Central memory CD4-positive, alpha-beta T cell (primary cell): Measurements from ENCODE around the gene GLIS1.

Source experiments
- DNase-seq: peaks from one replicate; pipeline ENCODE4 v3.0.0; 2022

GLIS1 gene

DNA sequence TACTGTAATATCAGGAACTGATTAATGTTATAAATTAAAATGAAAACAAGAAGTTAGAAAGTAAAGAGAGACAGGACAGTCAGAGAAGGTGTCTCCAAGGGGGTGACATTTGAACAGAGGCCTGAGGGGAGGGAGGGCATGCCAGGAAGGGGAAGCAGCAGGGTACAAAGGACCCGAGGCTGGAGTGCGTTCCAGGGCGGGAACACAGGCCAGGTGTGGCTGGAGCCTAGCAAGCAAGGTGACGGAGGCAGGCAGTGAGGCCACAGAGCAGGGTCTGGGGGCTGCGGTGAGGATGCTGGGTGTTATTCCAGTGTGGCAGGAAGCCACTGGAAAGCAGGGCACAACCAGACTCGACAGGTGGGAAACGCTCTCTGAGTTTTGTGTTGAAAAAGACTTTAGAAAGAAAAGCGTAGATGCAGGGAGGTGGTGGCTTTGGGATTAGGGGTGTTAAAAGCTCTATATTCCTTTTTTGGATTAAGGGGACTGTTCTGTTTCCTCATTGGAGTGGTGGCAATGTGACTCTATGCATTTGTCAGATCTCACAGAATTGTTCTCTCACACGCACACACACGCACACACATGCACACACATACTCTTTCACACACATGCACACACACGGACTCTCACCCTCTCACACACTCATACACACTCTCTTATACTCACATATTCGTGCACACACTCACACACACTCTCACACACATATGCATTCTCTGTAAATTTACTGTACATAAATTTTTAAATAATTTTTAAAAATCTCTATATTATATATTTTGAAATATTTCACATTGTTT is 124.5 kb downstream of the GLIS1 start:
- no peak for DNase-seq

- no peak for DNase-seq
Observed at GRCh38 chr1:53608676-53609075, 130.3 kb downstream of the GLIS1 start.

DNA sequence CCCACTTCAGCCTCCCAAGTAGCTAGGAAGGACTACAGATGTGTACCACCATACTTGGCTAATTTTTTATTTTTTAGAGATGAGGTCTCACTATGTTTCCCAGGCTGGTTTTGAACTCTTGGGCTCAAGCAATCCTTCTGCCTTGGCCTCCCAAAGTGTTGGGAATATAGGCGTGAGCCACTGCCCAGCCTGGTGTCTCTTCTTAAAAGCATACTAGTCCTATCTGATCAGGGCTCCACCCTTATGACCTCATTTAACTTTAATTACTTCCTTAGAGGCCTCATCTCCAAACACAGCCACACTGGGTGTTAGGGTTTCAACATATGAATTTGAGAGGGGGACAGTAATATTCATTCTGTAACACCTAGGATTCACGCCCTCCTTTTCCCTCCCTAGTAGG is 130.9 kb downstream of the GLIS1 start:
- no peak for DNase-seq

DNA sequence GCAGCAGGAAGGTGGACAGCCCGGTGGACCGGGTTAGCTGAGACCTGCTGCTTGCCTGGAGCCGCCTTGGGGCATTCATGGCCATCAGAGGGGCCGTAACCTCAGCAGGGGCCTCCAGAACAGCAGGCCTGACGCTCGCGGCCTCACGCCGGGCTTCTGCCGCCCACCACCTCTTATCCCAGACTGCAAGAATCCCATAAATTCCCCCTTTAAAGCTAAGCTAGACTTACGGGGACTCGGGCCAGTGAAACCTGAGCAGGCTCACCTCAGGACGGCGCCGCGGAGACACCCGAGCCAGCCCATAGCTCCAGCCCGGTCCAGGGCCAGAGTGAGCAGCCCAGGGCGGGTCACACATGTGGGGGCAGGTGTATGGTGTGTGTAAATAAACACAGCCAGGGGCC is 132.3 kb downstream of the GLIS1 start:
- DNase-seq = no peak

DNA sequence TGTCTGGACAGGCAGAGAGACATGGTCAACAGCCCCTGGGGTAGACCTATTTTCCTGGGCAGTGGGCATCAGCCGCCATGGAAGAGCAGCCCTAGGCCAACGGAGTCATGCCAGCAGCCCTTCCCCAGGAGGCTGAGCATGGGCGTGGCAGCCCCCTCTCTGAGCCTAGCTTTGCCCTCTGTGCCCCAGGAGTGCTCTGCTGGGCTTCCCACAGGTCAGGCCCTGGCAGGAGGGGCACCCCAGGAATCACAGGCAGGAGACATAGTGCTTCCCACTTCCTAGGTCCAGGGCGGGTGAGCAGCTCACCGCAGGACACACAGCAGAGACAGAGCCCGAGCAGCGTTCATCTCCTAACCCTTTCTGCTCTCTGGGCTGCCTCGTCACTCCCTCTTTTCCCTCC is 132.8 kb downstream of the GLIS1 start:
- DNase-seq = no peak

GRCh38 chr1:53605181-53605580 is 133.8 kb downstream of the GLIS1 start:
- DNase-seq = no peak

GRCh38 chr1:53604291-53604919 is 134.6 kb downstream of the GLIS1 start:
- no peak for DNase-seq

DNA sequence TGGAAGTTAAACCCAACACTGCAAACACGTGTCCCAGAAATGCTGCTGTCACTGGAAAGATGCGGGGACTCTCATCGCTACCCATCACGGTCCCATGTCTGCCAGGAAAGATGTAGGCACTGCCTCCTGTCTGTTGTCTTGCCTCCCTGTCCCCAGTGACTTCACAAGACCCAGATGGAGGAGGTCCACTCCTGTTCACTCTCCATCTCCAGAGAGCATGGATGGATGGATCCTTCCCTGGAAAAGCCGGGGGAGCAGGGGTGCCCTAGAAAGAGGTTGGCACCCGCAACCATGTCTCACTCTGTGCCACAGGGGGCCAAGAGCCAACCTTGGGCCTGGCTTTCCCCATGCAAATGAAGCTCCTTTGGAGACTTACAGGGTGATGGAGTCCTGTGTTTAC is 135.5 kb downstream of the GLIS1 start:
- no peak for DNase-seq

GRCh38 chr1:53601867-53602775 is 136.8 kb downstream of the GLIS1 start:
- DNase-seq = no peak

DNA sequence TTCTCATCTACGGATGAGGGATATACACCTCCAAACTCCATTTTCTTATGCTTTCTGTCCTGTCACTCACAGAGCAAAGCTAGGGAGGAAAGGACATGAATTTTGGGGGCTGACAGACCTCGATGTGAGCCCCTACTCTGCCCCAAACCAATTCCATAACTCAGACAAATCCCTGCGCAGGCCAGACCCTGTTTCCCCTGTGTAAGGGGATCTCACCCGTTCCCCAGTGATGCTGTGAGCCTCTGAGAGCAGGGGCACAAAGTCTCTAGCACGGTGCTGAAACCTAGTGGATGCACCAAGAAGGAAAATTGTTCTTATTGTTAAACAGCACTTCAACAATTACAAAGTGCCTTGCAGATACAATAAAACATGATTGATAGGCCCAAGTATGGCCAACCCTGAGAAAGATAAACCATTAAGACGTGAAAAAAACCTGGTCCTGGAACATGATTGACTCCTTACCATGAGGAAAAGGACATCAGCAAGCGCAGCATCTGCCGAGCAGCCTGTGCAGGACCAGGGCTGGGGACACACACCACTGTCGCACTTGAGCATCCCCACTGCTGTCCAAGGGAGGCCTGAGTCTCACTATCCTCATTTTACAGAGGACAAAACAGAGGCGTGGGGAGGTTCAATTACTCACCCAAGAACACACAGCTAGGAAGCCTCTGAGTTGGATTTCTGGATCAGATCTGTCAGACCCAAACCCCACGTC is 137.8 kb downstream of the GLIS1 start:
- DNase-seq = no peak

GRCh38 chr1:53600561-53600960 is 138.4 kb downstream of the GLIS1 start:
- DNase-seq = no peak

GRCh38 chr1:53600001-53600400 is 139.0 kb downstream of the GLIS1 start:
- no peak for DNase-seq

- no peak for DNase-seq
Observed at GRCh38 chr1:53599481-53599880, 139.5 kb downstream of the GLIS1 start.

DNA sequence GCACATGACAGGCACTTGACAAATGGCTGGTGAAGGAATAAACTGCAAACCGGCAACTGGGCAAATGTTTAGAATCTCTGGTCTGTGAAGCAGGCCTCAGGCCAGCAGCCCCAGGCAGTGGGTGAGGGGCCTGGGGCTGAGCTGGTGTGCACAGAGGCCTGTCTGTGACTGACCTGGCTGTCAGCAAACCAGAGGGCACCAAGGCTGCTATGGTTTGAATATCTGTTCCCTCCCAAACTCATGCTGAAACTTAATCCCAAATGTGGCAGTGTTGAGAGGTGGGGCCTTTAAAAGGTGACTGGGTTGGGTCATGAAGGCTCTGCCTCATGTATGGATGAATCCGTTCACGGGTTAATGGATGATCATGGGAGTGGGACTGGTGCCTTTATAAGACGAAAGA is 140.0 kb downstream of the GLIS1 start:
- no peak for DNase-seq

DNA sequence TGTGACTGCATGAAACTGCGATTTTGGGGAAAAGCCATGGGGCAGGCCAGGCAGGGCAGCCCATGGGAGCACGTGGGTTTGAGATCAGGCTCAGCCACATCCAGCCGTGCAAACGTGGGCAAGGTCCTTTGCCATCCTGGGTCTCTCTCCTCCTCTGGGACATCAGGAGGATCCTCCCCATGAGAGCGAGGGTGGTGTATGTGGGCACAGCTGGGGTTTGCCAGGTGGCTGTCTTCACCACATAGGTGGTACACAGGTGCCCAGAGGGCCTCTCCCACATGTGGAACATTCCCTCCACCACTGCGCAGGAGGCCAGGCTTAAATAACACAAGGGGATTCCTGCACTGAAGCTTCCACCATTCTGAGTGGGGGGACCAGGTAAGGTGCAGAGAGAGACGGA is 143.1 kb downstream of the GLIS1 start:
- DNase-seq = no peak

DNA sequence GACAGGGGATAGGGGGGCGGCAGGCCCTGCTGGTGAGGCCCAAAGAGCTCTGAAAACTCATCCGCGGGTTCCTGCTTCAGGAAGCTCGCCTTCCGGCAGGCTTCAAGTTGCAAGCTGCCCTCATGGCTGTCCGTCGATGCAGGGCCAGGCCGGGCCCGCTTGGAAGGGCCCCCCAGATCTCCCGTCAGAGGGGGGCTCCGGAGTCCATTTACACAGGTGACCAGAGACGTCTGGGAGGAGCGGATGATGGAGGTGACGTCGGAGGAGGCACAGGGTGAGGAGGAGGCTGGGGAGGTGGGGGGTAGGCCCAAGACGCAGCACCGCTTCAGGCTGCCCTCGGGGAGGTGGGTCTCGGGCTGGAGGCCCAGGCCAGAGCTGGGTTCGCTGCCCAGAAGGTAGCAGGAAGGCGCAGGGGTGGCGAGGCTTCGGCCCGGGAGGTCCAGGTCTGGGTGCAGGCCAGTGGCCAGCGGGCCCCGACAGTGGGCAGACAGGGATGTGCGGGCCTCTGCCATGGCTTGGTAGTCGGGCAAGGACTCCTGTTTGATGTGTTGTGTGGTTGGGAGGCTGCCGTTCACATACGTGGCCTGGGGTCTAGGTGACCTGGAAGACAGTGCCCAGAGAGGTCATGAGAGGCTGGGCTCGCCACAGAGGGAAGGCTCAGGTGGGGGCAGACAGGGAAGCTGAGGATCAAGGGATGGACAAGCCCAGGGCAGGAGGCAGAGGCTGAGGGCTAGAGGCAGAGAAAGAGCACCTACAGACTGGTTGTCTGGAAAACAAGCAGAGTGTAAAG is 144.4 kb downstream of the GLIS1 start:
- no peak for DNase-seq

DNA sequence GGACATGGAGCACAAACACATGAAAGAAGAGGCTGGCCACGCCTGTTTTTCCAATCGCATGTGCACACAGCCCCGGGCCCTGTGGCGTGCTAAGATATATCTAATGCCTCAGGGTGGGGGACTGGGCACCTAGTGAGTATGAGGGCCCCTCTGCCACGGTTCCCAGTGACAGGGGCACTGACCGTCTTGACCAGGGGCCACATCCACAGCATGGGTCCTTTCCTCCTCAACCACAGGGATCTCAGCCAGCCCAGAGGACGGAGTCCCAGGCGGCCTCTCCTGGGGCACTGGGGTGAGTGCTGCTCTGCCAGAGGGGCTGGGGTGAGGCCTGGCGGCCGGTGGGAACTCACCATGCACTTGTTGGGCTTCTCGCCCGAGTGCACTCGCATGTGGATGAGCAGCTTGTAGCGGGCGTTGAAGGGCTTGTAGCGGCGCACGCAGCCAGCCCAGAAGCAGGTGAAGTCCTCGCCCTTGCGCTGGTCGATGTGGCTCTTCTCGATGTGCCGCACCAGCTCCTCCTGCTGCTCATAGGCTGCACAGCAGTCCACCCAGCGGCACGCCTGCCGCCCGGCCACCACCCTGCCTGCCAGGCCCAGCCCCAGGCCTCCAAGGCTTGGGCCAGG is 145.1 kb downstream of the GLIS1 start:
- DNase-seq = no peak

DNA sequence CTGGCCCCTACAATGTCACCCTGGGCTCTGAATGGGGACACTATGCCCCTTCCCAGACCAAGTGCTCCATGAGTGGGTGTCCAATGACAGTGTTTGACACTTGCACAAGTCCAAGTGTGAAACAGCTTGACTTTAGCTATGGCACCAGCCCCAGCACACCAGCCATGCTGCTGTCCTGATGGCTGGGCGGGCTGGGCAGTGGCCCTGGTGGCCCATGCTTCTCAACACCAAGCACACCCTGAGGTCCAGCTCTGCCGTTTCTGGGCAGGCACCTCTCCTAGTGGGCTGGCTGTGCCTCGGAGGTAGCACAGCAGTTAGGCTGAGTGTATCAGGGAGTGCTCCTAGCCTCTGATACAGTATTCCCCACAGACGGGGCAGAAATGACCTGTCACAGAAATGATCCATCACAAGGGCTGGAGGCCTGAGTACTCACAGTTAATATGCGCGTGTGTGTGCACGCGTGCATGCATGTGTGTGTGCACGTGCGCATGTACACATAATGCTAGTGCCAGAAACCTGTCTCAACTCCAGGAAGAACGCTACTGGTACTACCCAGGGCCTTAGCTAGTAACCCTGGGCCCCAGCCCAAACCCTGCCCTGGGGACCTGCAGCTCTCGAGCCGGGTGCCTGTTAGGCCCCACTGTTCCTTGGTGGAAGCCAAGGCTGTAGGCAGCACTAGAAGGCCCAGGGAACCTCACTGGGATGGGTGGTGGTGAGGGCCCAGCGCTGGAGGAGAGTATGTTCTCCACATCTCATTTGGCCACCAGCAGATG is 145.8 kb downstream of the GLIS1 start:
- DNase-seq = no peak

DNA sequence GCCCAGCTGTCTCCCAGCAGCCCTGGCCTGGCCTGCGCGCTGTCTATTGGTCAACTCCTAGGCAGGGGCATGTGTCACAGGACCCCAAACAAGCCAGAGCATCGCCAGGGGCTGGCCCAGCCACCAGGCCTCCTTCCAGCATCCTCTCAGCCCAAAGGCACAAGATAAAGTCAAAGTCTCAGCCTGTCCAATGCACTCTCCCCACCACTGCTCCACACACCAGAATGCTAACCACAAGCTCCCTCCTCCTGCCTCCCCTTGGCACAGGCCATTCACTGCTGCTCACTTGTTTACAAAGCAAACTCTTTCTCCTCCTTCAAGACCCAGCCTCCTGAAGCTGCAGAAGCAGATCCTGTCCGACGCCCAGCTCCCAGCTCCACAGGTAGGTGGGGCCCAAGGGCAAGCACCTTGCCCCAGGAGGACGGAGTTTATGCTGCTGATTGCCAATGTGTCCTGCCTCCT is 146.4 kb downstream of the GLIS1 start:
- no peak for DNase-seq

DNA sequence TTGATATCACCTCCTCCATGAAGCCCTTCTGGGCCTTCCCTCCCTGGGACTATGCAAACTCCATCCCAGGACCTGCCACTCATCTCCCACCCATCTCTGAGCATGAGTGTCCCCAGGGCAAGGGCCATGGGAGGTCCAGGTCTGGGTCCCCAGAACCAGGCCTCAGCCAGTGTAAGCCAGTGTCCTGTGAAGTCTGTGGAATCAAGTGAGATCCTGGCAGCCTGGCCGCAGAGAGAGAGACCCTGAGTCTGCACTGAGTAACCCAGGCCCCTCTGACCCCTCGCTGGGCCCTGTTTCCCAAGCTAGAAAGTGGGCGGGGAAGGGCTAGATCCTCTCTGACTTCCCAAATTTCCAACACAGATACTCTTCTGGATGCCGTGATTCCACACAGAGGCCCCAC is 147.0 kb downstream of the GLIS1 start:
- DNase-seq = no peak
